Caco-2 (cell line): ENCODE results near the gene MLC1. TPM values are rescaled to one million over a fixed set of nuclear protein-coding genes. Genes with fewer than 3 reads are reported as not detected.

Experiments
- BruUV-seq: library from RNA; stranded (reverse); fragments of 400-500 nt; replicated peaks from 2 replicates; lab custom pipeline; 2021; lab: Mats Ljungman, UMichigan
- CTCF ChIA-PET: fragments of 300-600 bp; sonication (Branson Sonifier 250); formaldehyde crosslinking; loops from one replicate; lab custom pipeline; 2022; ENCODE audit warnings: antibody characterized with exemption; lab: Charles Lee
- POLR2A ChIA-PET: fragments of 300-600 bp; sonication (Branson Sonifier 250); formaldehyde crosslinking; loops from one replicate; lab custom pipeline; 2022; ENCODE audit warnings: antibody characterized with exemption; lab: Charles Lee
- DNase-seq, 2 experiments: peaks; one replicate each; pipeline versions ENCODE4 v3.0.0 to v3.0.0-alpha.2; 2020 to 2022
- H3K27me3 ChIP-seq: replicated peaks from 2 replicates; pipeline ENCODE4 v1.6.0; 2011; ENCODE audit warnings: low read length; ENCODE audit not compliant: control insufficient read depth, insufficient read depth
- H3K36me3 ChIP-seq: 2 replicates; pipeline ENCODE4 v1.5.1; 2011; ENCODE audit warnings: low read length; ENCODE audit not compliant: control insufficient read depth, insufficient read depth
- H3K4me1 ChIP-seq: fragments of 250-450 bp; sonication (Bioruptor Pico); 2 replicates; pipeline ENCODE4 v1.5.1; 2020; ENCODE audit warnings: mild to moderate bottlenecking
- H3K4me3 ChIP-seq: 2 replicates; pipeline ENCODE4 v1.5.1; 2011; ENCODE audit warnings: low read depth, mild to moderate bottlenecking, control low read depth, low read length
- H3K9me3 ChIP-seq: fragments of 250-450 bp; sonication (Bioruptor Pico); 2 replicates; pipeline ENCODE4 v1.5.1; 2020; ENCODE audit warnings: mild to moderate bottlenecking, moderate library complexity
- H3K27ac Mint-ChIP-seq: one replicate; pipeline ENCODE4 v1.8.0; 2022; ENCODE audit warnings: mixed read lengths; ENCODE audit not compliant: unreplicated experiment
- H3K27me3 Mint-ChIP-seq: one replicate; pipeline ENCODE4 v1.8.0; 2022; ENCODE audit warnings: mixed read lengths; ENCODE audit not compliant: insufficient read depth, unreplicated experiment
- H3K36me3 Mint-ChIP-seq: one replicate; pipeline ENCODE4 v1.8.0; 2022; ENCODE audit warnings: mild to moderate bottlenecking, mixed read lengths; ENCODE audit not compliant: insufficient read depth, unreplicated experiment
- H3K4me1 Mint-ChIP-seq: one replicate; pipeline ENCODE4 v1.8.0; 2022; ENCODE audit warnings: low read depth, mixed read lengths; ENCODE audit not compliant: unreplicated experiment
- H3K4me3 Mint-ChIP-seq: one replicate; pipeline ENCODE4 v1.8.0; 2022; ENCODE audit warnings: mild to moderate bottlenecking, moderate library complexity, mixed read lengths; ENCODE audit not compliant: unreplicated experiment
- H3K9me3 Mint-ChIP-seq: one replicate; pipeline ENCODE4 v1.8.0; 2022; ENCODE audit warnings: mixed read lengths; ENCODE audit not compliant: unreplicated experiment
- CTCF ChIP-seq, 2 experiments: fragments of 200-600 bp in 1 of 2; IDR thresholded peaks; 1 replicate in 1 of 2; 2 replicates in 1 of 2; pipeline versions ENCODE4 v1.5.1 to v1.8.0; 2011 to 2022; ENCODE audit warnings: antibody characterized with exemption in 1 of 2, control low read depth in 1 of 2, inconsistent platforms in 1 of 2, low read depth in 1 of 2, low read length in 1 of 2, mild to moderate bottlenecking in 1 of 2, moderate library complexity in 1 of 2; ENCODE audit not compliant: insufficient read depth in 1 of 2, severe bottlenecking in 1 of 2, unreplicated experiment in 1 of 2
- intact Hi-C: fragments of 100-400 bp; cut with micrococcal nuclease; formaldehyde crosslinking; loops from one replicate; pipeline ENCODE4 v1.10.0; 2022; ENCODE audit not compliant: unreplicated experiment
- total RNA-seq: library from RNA; stranded (reverse); gene quantifications from 2 replicates; pipeline ENCODE4 v1.2.3, GENCODE V29; 2022

MLC1 gene
- total RNA-seq, 1 experiment from 2014 or later, result 0.14 TPM

GRCh38 chr22:50044485-50045118 is 40.6 kb downstream of the MLC1 start:
- intact Hi-C loops, result no loop called here
- POLR2A ChIA-PET, result no interaction called here
- TF ChIP-seq CTCF (IDR thresholded peaks at IDR 0.05; ENCODE audit: insufficient read depth in 1 of 2, low read depth in 1 of 2, low read length in 1 of 2, severe bottlenecking in 1 of 2, unreplicated experiment in 1 of 2), result no peak
- no peaks in the 10 kb centered on the region for H3K36me3 Mint-ChIP-seq
- Histone ChIP-seq H3K36me3 (no peaks in the 10 kb centered on the region), H3K27me3 (no peaks in the 10 kb centered on the region), H3K4me1 (no peaks in the 10 kb centered on the region), H3K9me3 (no peaks in the 10 kb centered on the region), H3K4me3 (no peak overlapping the region)
- BruUV-seq, result no TSS peak
- H3K27me3 Mint-ChIP-seq, result peaks cover 8% of the 10 kb centered on the region
- no peak overlapping the region for H3K27ac Mint-ChIP-seq
- H3K4me1 Mint-ChIP-seq, result no peaks in the 10 kb centered on the region
- CTCF ChIA-PET, result no interaction called here
- peak in 1 of 2 experiments; percentile 8 for DNase-seq
- no peak overlapping the region for H3K4me3 Mint-ChIP-seq
- peaks cover 10% of the 10 kb centered on the region for H3K9me3 Mint-ChIP-seq

- DNase-seq, result no peak
- TF ChIP-seq CTCF (IDR thresholded peaks at IDR 0.05; ENCODE audit: insufficient read depth in 1 of 2, low read depth in 1 of 2, low read length in 1 of 2, severe bottlenecking in 1 of 2, unreplicated experiment in 1 of 2), result no peak
- H3K36me3 ChIP-seq, result no peaks in the 10 kb centered on the region
- Mint-ChIP-seq H3K36me3 (no peaks in the 10 kb centered on the region), H3K4me1 (no peaks in the 10 kb centered on the region), H3K9me3 (peaks cover 10% of the 10 kb centered on the region), H3K4me3 (no peak overlapping the region), H3K27me3 (peaks cover 8% of the 10 kb centered on the region), H3K27ac (no peak overlapping the region)
- H3K9me3 ChIP-seq, result 0 out of 2 replicates have a peak, but pooled peaks cover 6% of the 10 kb centered on the region
- POLR2A ChIA-PET, result no interaction called here
- BruUV-seq, result no TSS peak
- intact Hi-C loops, result no loop called here
- CTCF ChIA-PET, result no interaction called here
- H3K4me1 ChIP-seq, result no peaks in the 10 kb centered on the region
- H3K27me3 ChIP-seq, result no peaks in the 10 kb centered on the region
- H3K4me3 ChIP-seq, result no peak overlapping the region
Measured at GRCh38 chr22:50041361-50042065, 43.7 kb downstream of the MLC1 start.

GRCh38 chr22:50040717-50041116 is 44.5 kb downstream of the MLC1 start:
- CTCF ChIA-PET, result interaction anchor here (0.8 kb wide), 1 partner anchor 10 kb away, joined by 4 read pairs; no protein-coding TSS in a partner anchor
- intact Hi-C loops, result no loop called here
- H3K4me1 Mint-ChIP-seq, result no peaks in the 10 kb centered on the region
- peaks cover 8% of the 10 kb centered on the region for H3K27me3 Mint-ChIP-seq
- H3K9me3 Mint-ChIP-seq, result peaks cover 10% of the 10 kb centered on the region
- no peak for DNase-seq
- TF ChIP-seq CTCF (IDR thresholded peaks at IDR 0.05; ENCODE audit: insufficient read depth in 1 of 2, low read depth in 1 of 2, low read length in 1 of 2, severe bottlenecking in 1 of 2, unreplicated experiment in 1 of 2), result no peak
- H3K27ac Mint-ChIP-seq, result no peak overlapping the region
- BruUV-seq, result no TSS peak
- H3K4me1 ChIP-seq, result no peaks in the 10 kb centered on the region
- no peaks in the 10 kb centered on the region for H3K36me3 Mint-ChIP-seq
- 0 out of 2 replicates have a peak, but pooled peaks cover 6% of the 10 kb centered on the region for H3K9me3 ChIP-seq
- POLR2A ChIA-PET, result no interaction called here
- H3K4me3 Mint-ChIP-seq, result no peak overlapping the region
- H3K4me3 ChIP-seq, result no peak overlapping the region
- no peaks in the 10 kb centered on the region for H3K27me3 ChIP-seq
- no peaks in the 10 kb centered on the region for H3K36me3 ChIP-seq
